ENCODE data around the gene EPHA6.

The EPHA6 gene

GRCh38 chr3:97029972-97030371 lies 215.6 kb downstream of the EPHA6 start:
- DNase-seq, result no peak

DNA sequence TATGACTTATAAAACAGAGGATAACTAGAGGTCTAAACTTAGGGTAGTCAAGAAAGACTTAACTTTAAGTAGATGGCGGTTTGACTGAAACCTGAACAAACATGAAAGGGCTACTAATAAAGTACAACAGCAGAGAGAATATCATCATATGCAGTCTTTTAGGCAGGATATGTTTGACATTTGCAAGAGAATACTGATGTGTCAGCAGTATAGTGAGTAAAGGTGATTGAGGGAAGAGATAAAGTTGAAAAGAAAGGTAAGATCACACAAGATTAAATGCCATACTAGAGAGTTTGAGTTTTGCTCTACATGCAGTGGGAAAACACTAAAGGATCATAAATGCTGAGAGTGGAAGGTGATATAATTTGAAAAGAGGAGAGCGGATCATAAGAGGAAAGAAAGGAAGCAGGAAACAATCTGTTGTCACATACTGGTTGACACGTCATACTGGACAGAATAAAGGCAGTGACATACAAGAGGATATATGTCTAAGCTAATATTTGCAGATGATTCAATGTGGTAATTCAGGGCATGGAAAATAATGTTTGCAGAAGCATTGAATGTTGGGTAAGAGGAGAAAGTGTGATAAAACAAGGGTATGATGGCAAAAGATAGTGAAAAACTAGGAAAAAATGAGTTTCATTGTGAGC lies 223.0 kb downstream of the EPHA6 start:
- no peak for DNase-seq

- DNase-seq, result no peak
Observed at GRCh38 chr3:97043411-97043810, 229.0 kb downstream of the EPHA6 start.

GRCh38 chr3:97057365-97057764 lies 243.0 kb downstream of the EPHA6 start:
- DNase-seq, result no peak

GRCh38 chr3:97059168-97059567 lies 244.8 kb downstream of the EPHA6 start:
- no peak for DNase-seq

GRCh38 chr3:97066531-97066930 lies 252.1 kb downstream of the EPHA6 start:
- DNase-seq, result no peak

DNA sequence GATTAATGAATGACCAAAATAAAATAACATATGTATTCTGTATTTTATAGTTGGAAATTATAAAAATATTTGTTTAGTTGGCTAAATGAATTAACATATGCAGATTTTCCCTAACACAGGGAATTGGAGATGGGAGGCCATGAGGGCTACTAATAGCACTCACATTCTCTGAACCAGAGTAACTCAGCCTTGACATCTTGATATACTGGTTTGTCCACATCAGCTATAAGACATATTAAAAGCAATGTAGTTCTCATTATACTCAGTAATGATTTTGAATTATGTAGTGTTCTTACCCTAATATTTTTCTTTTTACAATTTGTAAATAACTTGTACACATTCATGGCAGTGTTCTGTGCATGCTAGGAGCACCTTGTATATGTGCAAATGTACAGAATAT lies 255.9 kb downstream of the EPHA6 start:
- no peak for DNase-seq

DNA sequence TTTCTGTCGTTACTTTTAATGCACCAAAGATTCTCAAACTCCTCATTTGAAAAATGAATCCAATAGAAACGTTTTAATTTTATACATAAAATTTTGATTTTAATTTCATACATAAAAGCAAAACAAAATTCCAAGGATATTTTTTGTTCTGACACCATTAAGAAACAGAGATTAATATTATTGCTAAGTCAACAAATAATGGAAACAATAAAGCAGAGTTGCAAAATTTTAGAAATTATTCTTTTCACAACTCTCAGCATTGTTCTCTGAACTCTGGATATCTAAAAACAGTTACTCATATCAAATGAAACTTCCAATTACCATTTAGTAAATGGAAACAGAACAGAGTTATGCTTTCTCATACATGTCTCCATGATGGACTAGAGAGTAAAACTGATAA lies 260.2 kb downstream of the EPHA6 start:
- no peak for DNase-seq

- DNase-seq, result no peak
Observed at GRCh38 chr3:97076673-97077072, 262.3 kb downstream of the EPHA6 start.

DNA sequence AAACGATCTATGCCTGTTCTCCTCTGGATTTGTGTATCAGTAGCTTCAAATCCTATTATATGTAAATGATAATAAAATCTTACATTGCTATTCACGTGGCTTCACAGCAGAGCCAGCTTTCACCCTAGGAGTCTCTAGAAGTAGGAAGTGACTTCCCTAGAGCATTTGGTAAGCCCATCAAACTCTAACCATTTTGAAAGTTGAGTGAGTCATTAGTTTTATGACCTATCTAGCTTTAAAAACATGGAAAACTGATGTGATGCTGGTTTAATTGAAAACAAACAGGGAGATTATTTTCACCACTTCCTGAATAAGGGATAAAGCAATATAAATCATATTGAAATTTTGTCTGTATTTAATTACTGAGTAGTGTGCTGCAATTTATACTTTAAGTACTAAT lies 275.2 kb downstream of the EPHA6 start:
- DNase-seq, result no peak

GRCh38 chr3:97102641-97103040 lies 288.2 kb downstream of the EPHA6 start:
- DNase-seq, result no peak

DNA sequence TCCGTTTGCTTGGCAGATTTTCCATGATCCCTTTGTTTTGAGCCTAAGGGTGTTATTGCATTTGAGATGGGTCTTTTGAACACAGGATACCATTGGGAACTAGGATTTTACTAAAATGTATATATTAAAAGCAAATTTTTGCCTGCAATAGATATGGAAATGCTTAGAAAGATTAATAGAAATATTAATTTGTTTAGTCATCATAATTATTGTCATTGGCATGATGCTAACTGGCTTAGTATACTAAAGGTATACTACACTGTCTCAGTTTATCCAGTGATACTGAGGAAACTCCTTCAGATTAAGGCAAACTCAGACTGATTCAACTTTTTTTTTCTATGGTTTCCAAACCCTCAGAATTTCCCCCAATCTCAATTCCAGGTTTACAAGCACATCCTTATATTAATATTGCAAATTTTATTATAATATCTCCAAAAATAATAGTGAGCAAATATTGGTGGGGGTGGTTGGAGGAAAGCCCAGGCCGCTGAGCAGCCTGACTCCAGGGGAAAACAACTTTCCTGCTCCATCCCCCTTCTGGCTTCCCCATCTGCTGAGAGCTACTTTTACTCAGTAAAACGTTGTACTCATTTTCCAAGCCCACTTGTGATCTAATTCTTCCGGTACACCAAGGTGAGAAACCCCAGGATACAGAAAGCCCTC lies 291.7 kb downstream of the EPHA6 start:
- DNase-seq, result no peak

DNA sequence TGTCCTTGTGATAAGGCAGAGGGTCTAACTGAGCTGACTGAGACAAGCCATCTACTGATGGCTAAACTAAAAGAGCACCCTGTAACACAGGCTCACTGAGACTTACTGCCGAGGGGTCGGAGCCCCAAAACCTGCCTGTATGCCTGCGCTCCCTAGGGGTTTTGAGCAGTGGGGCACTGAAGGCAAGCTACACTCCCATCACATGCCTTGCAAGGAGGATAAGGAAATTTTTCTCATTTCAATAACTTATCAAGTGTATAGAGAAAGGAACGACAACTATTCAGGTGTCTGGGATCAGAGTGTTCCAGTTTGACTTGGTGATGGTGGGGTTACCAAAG lies 292.2 kb downstream of the EPHA6 start:
- DNase-seq, result no peak

- DNase-seq, result no peak
Observed at GRCh38 chr3:97108136-97108535, 293.7 kb downstream of the EPHA6 start.

- DNase-seq, result no peak
Observed at GRCh38 chr3:97111244-97111643, 296.9 kb downstream of the EPHA6 start.

GRCh38 chr3:97121386-97121785 lies 307.0 kb downstream of the EPHA6 start:
- no peak for DNase-seq

DNA sequence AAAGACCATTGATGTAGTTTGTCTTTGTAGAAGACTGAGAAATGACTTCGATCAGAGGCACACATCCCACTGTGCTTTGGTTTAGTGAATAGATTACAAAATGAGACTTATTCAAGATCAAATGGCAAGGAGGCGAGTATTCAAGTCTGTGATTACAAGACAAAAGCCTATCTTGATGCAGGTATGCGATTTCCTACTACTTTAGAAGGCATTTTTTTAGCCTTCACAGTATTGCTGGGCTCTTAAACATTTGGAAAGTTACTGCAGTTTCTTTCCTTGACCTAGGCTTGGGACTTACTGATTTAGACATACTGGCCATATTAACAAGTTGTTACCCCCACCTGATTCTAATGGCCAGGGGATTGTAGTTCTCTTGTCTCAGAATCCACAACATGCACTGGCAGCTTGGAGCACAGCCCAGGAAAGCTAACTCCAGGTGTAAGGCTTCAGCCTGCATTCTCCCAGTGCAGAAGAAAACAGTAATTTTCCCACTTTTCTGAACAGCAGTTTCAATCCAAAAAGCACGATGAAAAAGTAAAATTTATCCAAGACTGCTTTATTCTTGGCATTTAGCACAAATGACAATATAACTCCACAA lies 311.6 kb downstream of the EPHA6 start:
- no peak for DNase-seq

DNA sequence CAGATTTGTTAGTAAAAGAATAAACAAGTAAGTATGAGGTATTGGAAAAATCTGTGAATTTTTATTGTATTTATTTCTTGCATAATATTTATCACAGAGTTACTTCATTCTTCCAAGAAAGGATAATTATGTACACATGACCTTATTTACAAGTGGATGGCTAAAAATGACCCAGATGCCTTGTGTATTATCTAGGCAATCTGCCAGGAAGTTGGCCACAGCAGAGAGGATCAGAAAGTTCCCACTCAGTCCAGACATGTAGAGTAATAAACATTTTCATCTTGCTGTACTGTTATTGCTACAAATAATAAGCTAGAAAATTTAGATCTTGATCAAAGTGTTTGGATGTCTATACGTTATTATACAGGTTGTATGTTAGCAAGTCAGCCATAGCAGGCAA lies 317.1 kb downstream of the EPHA6 start:
- DNase-seq, result no peak

GRCh38 chr3:97138914-97139541 lies 324.6 kb downstream of the EPHA6 start:
- no peak for DNase-seq

- DNase-seq, result no peak
Observed at GRCh38 chr3:97148931-97149330, 334.5 kb downstream of the EPHA6 start.

DNA sequence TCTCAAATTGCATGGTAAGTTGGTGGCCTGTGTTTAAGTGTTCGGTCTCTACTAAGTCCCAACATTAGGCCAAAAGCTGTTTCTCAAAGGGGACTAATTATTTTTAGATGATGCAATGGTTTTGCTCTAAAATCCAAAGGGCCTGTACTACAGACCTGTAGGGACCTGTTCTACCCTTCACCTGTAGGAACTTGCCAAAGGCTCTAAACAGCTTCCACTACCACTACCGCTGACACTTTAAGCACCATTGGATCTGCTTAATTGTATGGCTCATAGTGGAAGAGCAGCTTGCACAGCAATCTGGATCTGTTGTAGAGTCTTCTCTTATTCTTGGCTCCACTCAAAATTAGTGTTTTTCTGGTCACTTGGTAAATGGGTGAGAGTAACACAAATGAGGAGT lies 346.8 kb downstream of the EPHA6 start:
- DNase-seq, result no peak

DNA sequence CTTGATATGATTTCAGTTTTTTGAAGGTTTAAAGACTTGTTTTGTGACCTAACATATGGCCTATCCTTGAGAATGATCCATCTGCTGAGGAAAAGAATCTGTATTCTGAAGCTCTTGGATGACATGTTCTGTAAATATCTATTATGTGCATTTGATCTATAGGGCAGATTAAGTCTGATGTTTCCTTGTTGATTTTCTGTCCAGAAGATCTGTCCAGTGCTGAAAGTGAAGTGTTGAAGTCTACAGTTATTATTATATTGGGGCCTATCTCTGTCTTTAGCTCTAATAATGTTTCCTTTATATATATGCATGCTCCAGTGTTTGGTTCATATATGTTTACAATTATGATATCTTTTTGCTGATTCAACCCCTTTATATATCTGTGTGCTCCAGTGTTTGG lies 362.8 kb downstream of the EPHA6 start:
- no peak for DNase-seq

- no peak for DNase-seq
Observed at GRCh38 chr3:97181704-97182103, 367.3 kb downstream of the EPHA6 start.

DNA sequence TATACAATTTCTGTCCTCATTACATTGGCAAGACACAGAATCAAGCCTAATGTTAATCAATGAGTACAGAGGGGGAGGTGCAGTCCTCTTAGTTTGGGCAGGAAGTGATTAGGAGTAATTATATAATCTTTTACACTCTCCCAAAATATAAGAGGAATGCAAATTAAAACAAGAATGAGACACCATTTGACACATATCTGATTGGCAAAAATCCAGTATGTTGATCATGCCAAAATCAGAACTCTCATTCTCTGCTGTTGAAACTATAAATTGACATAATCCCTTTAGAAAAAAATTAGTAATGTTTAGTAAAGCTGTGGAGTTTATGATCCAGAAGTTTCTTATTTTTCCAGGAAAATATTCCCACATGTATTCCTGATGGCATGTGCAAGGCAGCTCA lies 373.4 kb downstream of the EPHA6 start:
- no peak for DNase-seq

All from stimulated activated CD4-positive, alpha-beta T cell treated with anti-CD3 and anti-CD28 coated beads, Interleukin-12 subunit alpha, Interleukin-12 subunit beta, amount 100 ng/mL, for 4 hours (primary cell).